HG03060 (cell line): ENCODE results near the gene TMEM121B.

Experiments
- ATAC-seq: cut with Tn5 transposase; IDR thresholded peaks from one replicate; pipeline ENCODE4 v1.9.1; 2021; ENCODE audit warnings: low read depth, moderate number of reproducible peaks; ENCODE audit not compliant: unreplicated experiment

Gene TMEM121B

DNA sequence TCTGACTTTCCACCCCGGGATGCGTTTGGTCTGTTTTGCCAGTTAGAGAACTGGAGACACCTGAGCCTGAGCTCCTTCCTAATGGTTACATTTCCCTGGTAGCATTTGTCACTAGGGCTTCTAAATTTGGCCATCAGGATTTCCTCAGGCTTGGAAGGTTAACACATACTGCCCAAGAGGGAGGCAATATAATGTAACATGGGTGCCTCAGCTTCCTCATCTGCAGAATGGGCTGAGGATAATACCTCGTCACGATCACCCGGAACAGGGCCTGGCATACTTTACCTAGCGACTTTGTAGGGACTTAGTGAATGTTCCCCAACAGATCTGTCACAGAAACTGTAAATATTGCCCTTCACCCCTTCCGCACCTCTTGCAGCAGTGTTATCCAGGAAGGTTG is 25.1 kb downstream of the TMEM121B start:
- ATAC-seq = no peak

GRCh38 chr22:17095538-17095937 is 25.6 kb downstream of the TMEM121B start:
- no peak for ATAC-seq

DNA sequence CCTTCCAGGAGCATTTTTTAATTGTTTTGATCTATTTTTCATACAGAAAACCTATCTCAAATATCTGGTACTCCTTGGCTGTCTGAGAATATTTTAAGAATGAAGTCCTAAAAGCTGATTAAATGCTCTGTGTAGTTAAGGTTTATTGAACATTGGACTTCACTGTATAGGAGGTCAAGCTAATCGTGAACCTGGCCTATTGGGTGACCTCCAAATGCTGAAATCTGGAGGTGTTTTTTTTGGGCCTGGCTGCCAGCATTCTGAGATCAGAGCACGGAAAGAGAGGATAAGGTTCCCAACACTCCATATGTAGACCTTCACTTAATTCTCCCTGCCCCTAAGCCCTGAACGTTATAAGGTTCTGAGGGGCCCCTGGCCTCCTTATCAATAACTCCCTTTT is 28.1 kb downstream of the TMEM121B start:
- ATAC-seq = no peak

DNA sequence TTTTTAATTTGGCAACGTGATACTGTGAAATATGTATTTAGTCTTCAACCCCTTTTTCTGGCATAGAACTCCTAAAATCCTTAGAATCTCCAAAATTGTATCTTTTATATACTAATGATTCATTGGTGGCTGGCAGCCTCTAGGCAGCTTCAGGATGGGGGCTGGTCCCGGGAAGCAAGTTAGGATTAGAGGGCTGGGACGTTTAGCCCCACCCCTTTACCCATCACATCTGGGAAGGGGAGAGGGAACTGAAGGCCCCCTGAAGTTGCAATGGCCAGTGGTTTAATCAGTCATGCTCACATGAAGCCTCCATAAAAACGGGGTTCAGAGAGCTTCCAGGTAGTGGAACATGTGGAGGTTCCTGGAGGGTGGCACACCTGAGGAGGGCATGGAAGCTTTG is 29.3 kb downstream of the TMEM121B start:
- no peak for ATAC-seq

GRCh38 chr22:17090550-17090949 is 30.6 kb downstream of the TMEM121B start:
- ATAC-seq = no peak

DNA sequence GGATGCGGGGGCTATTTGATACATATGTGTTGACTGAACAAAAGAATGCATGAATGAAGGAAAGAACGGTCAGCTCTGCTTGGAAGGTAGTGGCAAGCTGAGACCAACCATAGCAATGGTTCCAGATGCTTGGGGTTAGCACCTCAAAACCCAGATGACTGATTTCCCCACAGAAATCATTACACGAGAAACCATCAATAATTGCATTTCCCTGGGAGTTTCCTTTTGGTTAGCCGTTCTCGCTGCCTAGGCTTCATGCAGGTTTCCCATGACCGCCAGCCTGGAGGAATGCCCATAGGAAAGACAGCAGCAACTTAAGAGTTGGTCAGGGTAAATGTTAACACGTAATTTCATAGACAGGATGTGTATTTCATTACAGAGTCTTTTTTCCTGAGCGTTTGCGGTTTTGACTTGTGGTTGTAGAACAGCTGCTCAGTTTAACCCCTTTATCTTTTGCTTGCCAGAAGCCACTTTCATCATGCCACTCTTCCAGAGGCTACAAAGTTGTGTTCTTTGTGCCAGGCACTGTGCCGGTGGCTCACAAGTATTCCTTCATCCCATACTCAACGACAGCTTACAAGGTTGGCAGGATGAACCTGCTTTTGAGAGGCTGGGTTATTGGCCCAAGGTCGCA is 33.5 kb downstream of the TMEM121B start:
- no peak for ATAC-seq

DNA sequence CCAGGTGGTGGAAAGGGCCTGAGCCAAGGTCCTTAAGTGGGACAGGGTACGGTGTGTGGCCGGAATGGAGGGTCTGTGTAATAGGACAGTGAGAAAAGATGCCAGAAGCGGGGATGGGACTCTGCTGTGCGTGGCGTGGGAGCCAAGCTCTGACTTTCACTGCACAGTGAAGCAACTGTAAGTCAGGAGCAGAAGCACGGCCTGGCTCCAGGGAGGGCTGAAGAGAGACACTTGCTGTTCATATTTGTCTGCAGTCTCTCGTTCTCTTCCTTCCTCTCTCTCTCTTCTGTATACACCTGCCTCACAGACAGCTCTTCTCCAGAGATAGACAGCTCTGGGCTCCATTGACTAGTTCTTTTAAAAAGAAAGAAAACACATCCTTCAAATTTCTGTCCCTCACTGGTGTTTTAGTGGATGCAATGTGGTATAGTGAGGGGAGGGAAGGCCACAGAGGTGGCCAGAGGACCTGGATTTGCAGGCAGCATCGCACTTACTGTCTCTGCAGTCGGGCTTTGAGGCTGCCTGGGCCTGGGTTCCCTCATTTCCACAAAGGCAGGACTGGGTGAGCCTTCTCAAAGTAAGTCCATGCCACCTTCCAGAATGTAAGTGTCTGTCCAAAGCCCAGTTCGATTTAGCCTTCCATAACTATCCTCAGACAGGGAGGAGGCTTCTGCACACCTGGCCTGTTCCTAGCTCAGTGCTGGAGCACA is 34.2 kb downstream of the TMEM121B start:
- ATAC-seq = no peak

- no peak for ATAC-seq
Measured at GRCh38 chr22:17086296-17086695, 34.9 kb downstream of the TMEM121B start.

DNA sequence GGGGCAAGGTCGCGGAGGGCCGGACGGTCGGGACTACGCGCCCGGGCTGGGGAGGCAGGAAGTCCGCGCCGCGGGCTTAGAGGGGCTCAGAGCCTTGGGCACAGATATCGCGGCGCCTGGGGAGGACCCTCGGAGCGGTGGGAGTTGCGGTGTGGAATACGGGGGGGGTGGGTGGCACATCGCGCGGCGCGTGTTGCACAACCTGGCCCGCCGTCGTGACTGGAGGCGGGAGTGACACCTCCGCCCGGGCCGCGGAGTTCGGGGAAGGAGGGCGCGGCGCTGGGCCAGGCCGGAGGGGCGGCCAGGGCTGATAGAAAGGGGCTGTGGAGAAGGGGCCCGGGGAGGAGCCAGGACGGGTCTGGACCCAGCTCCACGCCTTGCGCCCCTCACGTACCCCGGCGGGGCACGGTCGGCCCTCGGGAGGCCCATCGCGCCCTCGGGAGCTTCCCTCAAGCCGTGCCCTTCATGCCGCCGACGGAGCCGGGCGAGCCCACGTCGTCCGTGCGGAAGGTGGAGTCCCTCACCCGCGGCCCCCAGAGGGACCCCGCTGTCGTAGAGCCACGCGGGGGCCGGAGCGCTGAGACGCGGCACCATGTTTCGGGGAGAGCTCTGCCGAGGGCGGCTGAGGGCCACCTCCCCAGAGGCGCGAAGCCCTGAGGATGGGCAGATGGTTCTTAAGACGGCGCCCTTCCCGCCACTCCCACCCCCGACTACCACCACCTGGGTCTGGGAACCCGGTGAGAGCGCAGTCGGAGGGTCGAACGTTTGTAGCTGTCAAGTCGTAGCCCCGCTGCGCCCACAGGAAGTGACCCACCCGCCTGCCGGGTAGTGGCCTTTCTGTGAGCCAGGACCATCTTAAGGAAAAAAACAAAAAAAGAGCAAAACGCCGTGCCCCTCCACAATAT is 35.6 kb downstream of the TMEM121B start:
- no peak for ATAC-seq

- peak; percentile 50 for ATAC-seq
Measured at GRCh38 chr22:17084554-17085276, 36.4 kb downstream of the TMEM121B start, which contains the start of gene IL17RA. TSS of gene IL17RA (plus strand) at chr22:17085000. CDS start at chr22:17085092, 92 bp downstream.

DNA sequence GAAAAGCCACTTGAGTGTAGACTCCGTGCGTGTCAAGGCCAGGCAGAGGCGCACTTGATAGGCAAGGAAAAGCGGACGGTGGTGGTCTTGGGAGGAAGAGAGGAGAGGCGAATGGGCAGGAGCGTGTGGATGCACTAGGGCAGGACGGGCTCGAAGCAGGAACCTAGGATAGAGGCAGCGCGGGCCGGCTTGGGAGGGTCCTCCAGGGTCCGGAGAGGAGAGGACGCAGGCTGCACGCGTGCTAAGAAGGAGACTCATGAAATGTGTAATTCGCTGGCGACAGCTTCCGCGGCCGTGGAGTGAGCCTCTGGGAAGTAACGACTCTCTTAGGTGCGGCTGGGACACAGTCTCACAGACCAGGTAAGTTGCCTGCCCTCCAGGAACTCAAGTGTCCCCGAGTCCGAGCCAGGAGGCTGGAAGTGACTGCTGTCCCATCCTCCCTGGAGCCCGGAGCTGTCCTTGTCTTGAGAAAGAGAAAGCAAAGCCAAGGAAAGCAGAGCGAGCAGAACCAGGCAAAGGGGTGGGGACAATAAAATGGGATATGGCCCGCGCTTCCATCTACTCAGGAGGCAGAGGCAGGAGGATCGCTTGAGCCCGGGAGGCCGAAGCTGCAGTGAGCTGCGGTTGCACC is 37.2 kb downstream of the TMEM121B start:
- no peak for ATAC-seq

GRCh38 chr22:17083255-17083654 is 37.9 kb downstream of the TMEM121B start:
- ATAC-seq = no peak

- ATAC-seq = no peak
Measured at GRCh38 chr22:17079572-17079971, 41.6 kb downstream of the TMEM121B start.

GRCh38 chr22:17077255-17077654 is 43.9 kb downstream of the TMEM121B start:
- no peak for ATAC-seq

DNA sequence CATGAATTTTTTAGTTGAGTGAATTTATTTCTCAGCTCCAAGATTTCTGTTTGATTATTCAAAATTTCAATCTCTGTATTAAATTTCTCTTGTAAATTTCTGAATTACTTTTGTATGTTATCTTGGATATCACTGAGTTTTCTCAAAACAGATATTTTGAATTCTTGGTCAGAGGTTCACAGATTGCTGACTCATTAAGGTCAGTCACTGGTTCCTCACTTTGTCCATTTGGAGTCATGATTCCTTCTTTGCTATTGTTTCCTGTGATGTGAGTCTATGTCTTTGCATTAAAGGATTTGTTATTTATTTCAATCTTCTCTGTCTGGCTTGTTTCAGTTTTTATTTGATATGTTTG is 46.5 kb downstream of the TMEM121B start:
- ATAC-seq = no peak

DNA sequence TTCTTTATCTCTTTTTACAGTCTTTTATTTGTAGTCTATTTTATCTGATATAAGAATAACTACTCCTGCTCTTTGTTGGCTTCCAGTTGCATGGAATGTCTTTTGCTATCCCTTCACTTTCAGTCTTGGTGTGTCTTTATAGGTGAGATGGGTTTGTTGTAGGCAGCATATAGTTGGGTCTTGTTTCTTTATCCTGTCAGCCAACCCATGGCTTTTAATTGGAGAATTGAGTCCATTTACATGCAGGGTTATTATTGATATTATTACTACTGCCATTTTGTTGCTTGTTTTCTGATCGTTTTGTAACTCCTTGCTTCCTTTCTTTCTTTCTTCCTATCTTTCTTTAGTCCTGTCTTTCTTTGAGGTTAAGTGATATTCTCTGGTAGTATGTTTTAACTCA is 48.3 kb downstream of the TMEM121B start:
- ATAC-seq = no peak
